Fibroblast of mammary gland (primary cell): Measurements from ENCODE around the gene TREML4.

Source experiments
- DNase-seq: peaks from one replicate; pipeline ENCODE4 v3.0.0-alpha.2; 2010; ENCODE audit warnings: low read depth
- H3K4me3 ChIP-seq: 2 replicates; pipeline ENCODE4 v1.5.1; 2011; ENCODE audit warnings: low read depth, mild to moderate bottlenecking, low read length, moderate library complexity; ENCODE audit not compliant: control insufficient read depth
- TF ChIP-seq, protein P1 (sequence below): conservative IDR thresholded peaks from 2 replicates; pipeline ENCODE4 v1.5.1; 2011; ENCODE audit warnings: low read depth, low read length, inconsistent platforms; ENCODE audit not compliant: control insufficient read depth, insufficient read depth

The TREML4 gene

GRCh38 chr6:41252401-41253169 lies 24.4 kb downstream of the TREML4 start:
- TF ChIP-seq, protein P1, sequence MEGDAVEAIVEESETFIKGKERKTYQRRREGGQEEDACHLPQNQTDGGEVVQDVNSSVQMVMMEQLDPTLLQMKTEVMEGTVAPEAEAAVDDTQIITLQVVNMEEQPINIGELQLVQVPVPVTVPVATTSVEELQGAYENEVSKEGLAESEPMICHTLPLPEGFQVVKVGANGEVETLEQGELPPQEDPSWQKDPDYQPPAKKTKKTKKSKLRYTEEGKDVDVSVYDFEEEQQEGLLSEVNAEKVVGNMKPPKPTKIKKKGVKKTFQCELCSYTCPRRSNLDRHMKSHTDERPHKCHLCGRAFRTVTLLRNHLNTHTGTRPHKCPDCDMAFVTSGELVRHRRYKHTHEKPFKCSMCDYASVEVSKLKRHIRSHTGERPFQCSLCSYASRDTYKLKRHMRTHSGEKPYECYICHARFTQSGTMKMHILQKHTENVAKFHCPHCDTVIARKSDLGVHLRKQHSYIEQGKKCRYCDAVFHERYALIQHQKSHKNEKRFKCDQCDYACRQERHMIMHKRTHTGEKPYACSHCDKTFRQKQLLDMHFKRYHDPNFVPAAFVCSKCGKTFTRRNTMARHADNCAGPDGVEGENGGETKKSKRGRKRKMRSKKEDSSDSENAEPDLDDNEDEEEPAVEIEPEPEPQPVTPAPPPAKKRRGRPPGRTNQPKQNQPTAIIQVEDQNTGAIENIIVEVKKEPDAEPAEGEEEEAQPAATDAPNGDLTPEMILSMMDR: no peak
- DNase-seq: no peak
- no peak overlapping the region for H3K4me3 ChIP-seq

DNA sequence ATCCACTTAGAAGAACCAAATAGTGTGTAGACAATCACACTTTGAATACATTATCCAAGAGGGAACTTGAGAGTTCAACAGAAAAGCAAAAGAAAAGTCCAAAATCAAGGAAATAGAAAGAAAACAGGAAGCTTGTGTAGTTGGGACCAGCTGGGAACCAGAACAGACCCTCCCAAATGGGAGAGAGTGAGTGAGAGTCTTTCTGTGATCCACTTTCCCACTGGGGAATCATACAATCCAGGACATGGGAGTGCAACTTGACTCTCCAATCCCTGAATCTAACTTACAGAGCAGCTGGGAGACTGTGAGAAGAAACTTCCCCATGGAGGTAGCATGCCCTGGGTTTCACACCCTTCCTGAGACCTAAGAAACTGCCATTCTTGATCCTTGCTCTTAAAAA lies 27.0 kb downstream of the TREML4 start:
- no peak for DNase-seq
- TF ChIP-seq, protein P1: no peak
- H3K4me3 ChIP-seq: no peak overlapping the region

DNA sequence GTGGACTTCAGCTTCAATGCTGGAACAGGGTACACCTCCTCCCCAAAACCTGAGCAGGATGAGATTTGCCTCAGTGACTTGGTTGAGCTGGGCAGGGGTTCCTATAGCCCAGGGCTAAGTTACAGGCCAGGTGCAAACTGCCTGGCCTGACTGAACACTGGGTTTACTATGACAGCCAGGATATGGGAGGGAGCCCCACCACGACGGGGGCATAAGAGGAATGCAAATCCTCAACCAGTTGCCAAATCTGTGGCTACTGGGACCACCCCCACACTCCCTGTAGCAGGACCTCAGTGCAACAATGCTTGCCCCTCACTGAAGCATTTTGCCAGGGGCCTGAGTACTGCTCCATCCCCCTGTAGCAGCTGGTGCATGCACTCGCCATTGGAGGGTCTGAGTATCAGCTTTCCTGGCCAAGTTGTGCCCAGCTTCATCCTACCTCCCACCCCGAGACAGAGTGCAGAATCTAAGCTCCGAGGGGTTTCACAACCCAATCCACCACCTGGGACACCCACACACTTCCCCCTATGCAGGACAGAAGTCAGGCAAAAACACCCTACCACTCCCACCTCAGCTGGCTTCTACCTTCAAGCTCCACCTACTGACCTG lies 27.6 kb downstream of the TREML4 start:
- TF ChIP-seq, protein P1: no peak
- H3K4me3 ChIP-seq: no peak overlapping the region
- DNase-seq: no peak

GRCh38 chr6:41256383-41256782 lies 28.2 kb downstream of the TREML4 start:
- TF ChIP-seq, protein P1: no peak
- no peak overlapping the region for H3K4me3 ChIP-seq
- DNase-seq: no peak

- peak; percentile 77 for DNase-seq
- no peak overlapping the region for H3K4me3 ChIP-seq
- TF ChIP-seq, protein P1: no peak
These were observed 29.4 kb downstream of the TREML4 start for GRCh38 chr6:41257369-41258195.

DNA sequence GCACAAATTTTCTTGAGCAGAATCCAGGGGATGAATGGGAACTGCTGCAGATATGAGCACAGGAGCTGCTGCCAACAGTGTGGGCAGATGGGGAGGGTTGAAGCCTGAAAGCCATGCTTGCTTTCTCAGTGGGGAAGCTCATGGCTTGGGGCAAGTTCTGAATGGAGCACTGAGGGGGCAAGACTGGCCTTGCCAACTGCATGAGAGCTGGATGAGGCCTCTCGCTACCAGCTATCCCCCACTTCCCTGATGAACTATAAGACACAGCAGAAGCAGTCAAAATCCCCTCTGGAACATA lies 30.0 kb downstream of the TREML4 start:
- TF ChIP-seq, protein P1: no peak

More for the DNA sequence above, 30.0 kb downstream of the TREML4 start:
- DNase-seq: no peak
- H3K4me3 ChIP-seq: no peak overlapping the region
